HepG2 (cell line): ENCODE measurements around the gene VWA1. TPM values are rescaled to one million over a fixed set of nuclear protein-coding genes. Genes with fewer than 3 reads are reported as not detected.

Experiments
- ASH2L ChIP-seq: fragments of 300-600, 200-600 bp; sonication (generic); IDR thresholded peaks from 2 replicates; pipeline ENCODE4 v1.7.0; 2017; ENCODE audit warnings: low read depth, mild to moderate bottlenecking, moderate library complexity, mixed read lengths, low read length; ENCODE audit not compliant: insufficient read length
- DPF2 ChIP-seq: sonication (generic); formaldehyde crosslinking; IDR thresholded peaks from 2 replicates; pipeline ENCODE4 v1.4.0; 2020; ENCODE audit warnings: mild to moderate bottlenecking, low read depth, missing genetic modification reagents, borderline replicate concordance
- EP300 ChIP-seq, 3 experiments: sonication (generic) in 1 of 3; formaldehyde crosslinking in 1 of 3; IDR thresholded peaks; 2 replicates each; pipeline versions ENCODE4 v1.5.1 to v1.6.1; 2011 to 2020; ENCODE audit warnings: low read depth in 2 of 3, low read length in 2 of 3, borderline replicate concordance in 1 of 3, improper control_type of control experiment in 1 of 3, mild to moderate bottlenecking in 1 of 3, missing genetic modification reagents in 1 of 3, moderate library complexity in 1 of 3
- JARID2 ChIP-seq: sonication (generic); formaldehyde crosslinking; IDR thresholded peaks from 2 replicates; pipeline ENCODE4 v1.8.1; 2023; ENCODE audit warnings: missing genetic modification reagents, inconsistent platforms; ENCODE audit not compliant: insufficient replicate concordance
- KDM1A ChIP-seq: IDR thresholded peaks from 2 replicates; pipeline ENCODE4 v1.6.1; 2016; ENCODE audit warnings: missing compliant biosample characterization
- MATR3 ChIP-seq: sonication (generic); formaldehyde crosslinking; IDR thresholded peaks from 2 replicates; pipeline ENCODE4 v1.4.0; 2020; ENCODE audit warnings: missing genetic modification reagents
- NCOA1 ChIP-seq: sonication (generic); formaldehyde crosslinking; IDR thresholded peaks from 2 replicates; pipeline ENCODE4 v1.9.0; 2021; ENCODE audit warnings: missing genetic modification reagents
- POLR2G ChIP-seq: fragments of 200-400 bp; formaldehyde crosslinking; IDR thresholded peaks from 2 replicates; pipeline ENCODE4 v1.6.1; 2018; ENCODE audit warnings: mild to moderate bottlenecking, low read depth, low read length, moderate library complexity
- RBM22 ChIP-seq: fragments of 200-400 bp; formaldehyde crosslinking; optimal IDR thresholded peaks from 2 replicates; pipeline ENCODE3; 2017; ENCODE audit warnings: mild to moderate bottlenecking, low read length, moderate library complexity
- TAF1 ChIP-seq: sonication (generic); formaldehyde crosslinking; IDR thresholded peaks from 2 replicates; pipeline ENCODE4 v1.4.0; 2020; ENCODE audit warnings: missing genetic modification reagents
- ZBTB7A ChIP-seq: sonication (generic); formaldehyde crosslinking; IDR thresholded peaks from 2 replicates; pipeline ENCODE4 v1.8.0; 2022; ENCODE audit warnings: mild to moderate bottlenecking, missing genetic modification reagents
- ZNF761 ChIP-seq: sonication (generic); formaldehyde crosslinking; conservative IDR thresholded peaks from 2 replicates; pipeline ENCODE4 v1.4.0; 2020; ENCODE audit warnings: mild to moderate bottlenecking, missing genetic modification reagents
- polyA plus RNA-seq, 8 experiments: library from polyadenylated mRNA; depleted of rRNA in 3 of 8; stranded (reverse) in 7 of 8; unstranded in 1 of 8; fragments of >200 nt; fragmentation: Illumina TruSeq in 4 of 8; extraction: Trizol in 4 of 8; gene quantifications; 2 replicates each; pipeline versions ENCODE4 v1.2.1 to v1.2.3, GENCODE V29; 2011 to 2016; ENCODE audit warnings: low read depth in 4 of 8, missing spikeins in 1 of 8, mixed read lengths in 1 of 8; ENCODE audit not compliant: insufficient read depth in 1 of 8
- total RNA-seq, 5 experiments: library from RNA; depleted of rRNA; stranded (reverse); fragments of >200 nt; fragmentation: Illumina TruSeq; extraction: Trizol; gene quantifications; 2 replicates each; pipeline ENCODE4 v1.2.3, GENCODE V29; 2016; ENCODE audit warnings: low read depth in 1 of 5
- TF ChIP-seq, protein P1 (sequence below): sonication (generic); formaldehyde crosslinking; IDR thresholded peaks from 2 replicates; pipeline ENCODE4 v1.4.0; 2020; ENCODE audit warnings: missing genetic modification reagents, mild to moderate bottlenecking, borderline replicate concordance
- TF ChIP-seq, protein P2 (sequence below): sonication (generic); formaldehyde crosslinking; IDR thresholded peaks from 2 replicates; pipeline ENCODE4 v1.8.1; 2023; ENCODE audit warnings: mild to moderate bottlenecking, missing genetic modification reagents
- TF ChIP-seq, protein P3 (sequence below), 2 experiments: sonication (generic) in 1 of 2; formaldehyde crosslinking in 1 of 2; IDR thresholded peaks; 2 replicates each; pipeline versions ENCODE4 v1.4.0 to v1.6.1; 2018 to 2020; ENCODE audit warnings: missing genetic modification reagents in 2 of 2, borderline replicate concordance in 1 of 2, low read depth in 1 of 2, mild to moderate bottlenecking in 1 of 2, missing biosample characterization in 1 of 2
- TF ChIP-seq, protein P4 (sequence below): sonication (generic); formaldehyde crosslinking; IDR thresholded peaks from 2 replicates; pipeline ENCODE4 v1.4.0; 2020; ENCODE audit warnings: mild to moderate bottlenecking, low read depth, missing genetic modification reagents

The VWA1 gene
- total and polyA plus RNA-seq, 2 of the 13 experiments (the other 11 are each of a cell fraction or from before 2014, with no cell fraction given): 40.9 to 57.5 TPM

DNA sequence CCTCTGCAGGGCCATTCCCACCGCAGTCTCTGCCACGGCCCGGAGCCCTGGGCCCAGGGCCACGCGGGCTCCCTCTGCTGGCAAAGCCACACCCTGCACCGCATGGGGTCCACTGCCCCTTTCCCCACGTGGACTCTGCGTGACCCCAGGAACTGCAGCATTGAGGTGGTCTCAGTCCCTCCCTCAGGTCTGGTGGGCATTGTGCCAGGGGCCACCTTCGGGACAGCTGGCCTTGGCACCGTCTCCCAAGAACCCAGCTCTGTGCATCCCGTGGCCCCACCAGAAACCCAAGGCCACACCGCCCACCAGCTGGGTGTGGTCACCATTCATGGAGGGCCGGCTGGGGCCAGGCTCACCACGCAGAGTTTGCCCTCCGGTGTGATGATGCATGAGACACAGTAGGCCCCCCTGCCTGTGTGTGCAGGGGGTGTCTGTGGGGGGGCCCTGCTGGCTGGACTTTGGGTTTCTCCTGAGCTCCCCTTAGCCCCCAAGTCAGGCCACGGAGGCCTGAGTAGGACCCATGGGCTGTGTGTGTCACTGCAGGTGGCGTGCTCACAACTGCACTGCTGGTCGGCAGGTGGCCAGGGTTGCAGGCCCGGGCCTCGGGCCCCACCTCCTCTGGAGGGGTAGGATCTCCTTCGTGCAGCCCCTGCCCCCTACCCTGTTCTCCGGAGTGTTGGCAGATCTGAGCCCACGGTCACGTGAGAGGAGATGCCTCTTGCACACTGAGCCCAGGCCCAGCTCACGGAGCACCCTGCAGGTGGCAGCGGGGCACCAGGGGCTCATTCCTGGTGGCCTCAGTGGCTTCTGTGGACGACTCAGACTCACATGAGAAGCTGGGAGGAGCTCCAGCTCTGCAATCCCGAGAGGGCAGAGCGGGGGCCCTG is 5.8 kb downstream of the VWA1 start (continued):
- TF ChIP-seq, protein P1, sequence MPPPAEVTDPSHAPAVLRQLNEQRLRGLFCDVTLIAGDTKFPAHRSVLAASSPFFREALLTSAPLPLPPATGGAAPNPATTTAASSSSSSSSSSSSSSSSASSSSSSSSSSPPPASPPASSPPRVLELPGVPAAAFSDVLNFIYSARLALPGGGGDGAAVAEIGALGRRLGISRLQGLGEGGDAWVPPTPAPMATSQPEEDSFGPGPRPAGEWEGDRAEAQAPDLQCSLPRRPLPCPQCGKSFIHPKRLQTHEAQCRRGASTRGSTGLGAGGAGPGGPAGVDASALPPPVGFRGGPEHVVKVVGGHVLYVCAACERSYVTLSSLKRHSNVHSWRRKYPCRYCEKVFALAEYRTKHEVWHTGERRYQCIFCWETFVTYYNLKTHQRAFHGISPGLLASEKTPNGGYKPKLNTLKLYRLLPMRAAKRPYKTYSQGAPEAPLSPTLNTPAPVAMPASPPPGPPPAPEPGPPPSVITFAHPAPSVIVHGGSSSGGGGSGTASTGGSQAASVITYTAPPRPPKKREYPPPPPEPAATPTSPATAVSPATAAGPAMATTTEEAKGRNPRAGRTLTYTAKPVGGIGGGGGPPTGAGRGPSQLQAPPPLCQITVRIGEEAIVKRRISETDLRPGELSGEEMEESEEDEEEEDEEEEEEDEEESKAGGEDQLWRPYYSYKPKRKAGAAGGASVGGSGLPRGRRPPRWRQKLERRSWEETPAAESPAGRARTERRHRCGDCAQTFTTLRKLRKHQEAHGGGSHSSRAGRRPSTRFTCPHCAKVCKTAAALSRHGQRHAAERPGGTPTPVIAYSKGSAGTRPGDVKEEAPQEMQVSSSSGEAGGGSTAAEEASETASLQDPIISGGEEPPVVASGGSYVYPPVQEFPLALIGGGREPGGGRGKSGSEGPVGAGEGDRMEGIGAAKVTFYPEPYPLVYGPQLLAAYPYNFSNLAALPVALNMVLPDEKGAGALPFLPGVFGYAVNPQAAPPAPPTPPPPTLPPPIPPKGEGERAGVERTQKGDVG (CRISPR knock-in tag): peak; percentile 94; the same call in 1 of the 2 replicates
- TF ChIP-seq DPF2: 0 out of 2 replicates have a peak, but pooled peaks have one; percentile 10
- TF ChIP-seq JARID2 (CRISPR knock-in tag): no peak
- no peak for TF ChIP-seq KDM1A
- TF ChIP-seq, protein P2, sequence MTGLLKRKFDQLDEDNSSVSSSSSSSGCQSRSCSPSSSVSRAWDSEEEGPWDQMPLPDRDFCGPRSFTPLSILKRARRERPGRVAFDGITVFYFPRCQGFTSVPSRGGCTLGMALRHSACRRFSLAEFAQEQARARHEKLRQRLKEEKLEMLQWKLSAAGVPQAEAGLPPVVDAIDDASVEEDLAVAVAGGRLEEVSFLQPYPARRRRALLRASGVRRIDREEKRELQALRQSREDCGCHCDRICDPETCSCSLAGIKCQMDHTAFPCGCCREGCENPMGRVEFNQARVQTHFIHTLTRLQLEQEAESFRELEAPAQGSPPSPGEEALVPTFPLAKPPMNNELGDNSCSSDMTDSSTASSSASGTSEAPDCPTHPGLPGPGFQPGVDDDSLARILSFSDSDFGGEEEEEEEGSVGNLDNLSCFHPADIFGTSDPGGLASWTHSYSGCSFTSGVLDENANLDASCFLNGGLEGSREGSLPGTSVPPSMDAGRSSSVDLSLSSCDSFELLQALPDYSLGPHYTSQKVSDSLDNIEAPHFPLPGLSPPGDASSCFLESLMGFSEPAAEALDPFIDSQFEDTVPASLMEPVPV (CRISPR knock-in tag): peak; percentile 52; the same call in 1 of the 2 replicates
- TF ChIP-seq ZNF761 (CRISPR knock-in tag): peak; percentile 53; the same call in 1 of the 2 replicates
- peak; percentile 24 for TF ChIP-seq ASH2L
- TF ChIP-seq TAF1 (CRISPR knock-in tag): no peak
- no peak for TF ChIP-seq EP300 (IDR thresholded peaks at IDR 0.05; ENCODE audit: low read depth in 2 of 2, low read length in 2 of 2)
- TF ChIP-seq EP300 (CRISPR knock-in tag; IDR thresholded peaks at IDR 0.05; ENCODE audit: borderline replicate concordance): no peak; the same call in 1 of the 2 replicates
- peak; percentile 69 for TF ChIP-seq RBM22
- no peak for TF ChIP-seq MATR3 (CRISPR knock-in tag)
- TF ChIP-seq POLR2G: 0 out of 2 replicates have a peak, but pooled peaks have one; percentile 17
- TF ChIP-seq ZBTB7A: peak; percentile 86
- TF ChIP-seq, protein P3, sequence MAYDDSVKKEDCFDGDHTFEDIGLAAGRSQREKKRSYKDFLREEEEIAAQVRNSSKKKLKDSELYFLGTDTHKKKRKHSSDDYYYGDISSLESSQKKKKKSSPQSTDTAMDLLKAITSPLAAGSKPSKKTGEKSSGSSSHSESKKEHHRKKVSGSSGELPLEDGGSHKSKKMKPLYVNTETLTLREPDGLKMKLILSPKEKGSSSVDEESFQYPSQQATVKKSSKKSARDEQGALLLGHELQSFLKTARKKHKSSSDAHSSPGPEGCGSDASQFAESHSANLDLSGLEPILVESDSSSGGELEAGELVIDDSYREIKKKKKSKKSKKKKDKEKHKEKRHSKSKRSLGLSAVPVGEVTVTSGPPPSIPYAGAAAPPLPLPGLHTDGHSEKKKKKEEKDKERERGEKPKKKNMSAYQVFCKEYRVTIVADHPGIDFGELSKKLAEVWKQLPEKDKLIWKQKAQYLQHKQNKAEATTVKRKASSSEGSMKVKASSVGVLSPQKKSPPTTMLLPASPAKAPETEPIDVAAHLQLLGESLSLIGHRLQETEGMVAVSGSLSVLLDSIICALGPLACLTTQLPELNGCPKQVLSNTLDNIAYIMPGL (CRISPR knock-in tag; IDR thresholded peaks at IDR 0.05; ENCODE audit: borderline replicate concordance in 1 of 2, low read depth in 1 of 2): peak; percentile 83 to 88
- TF ChIP-seq NCOA1: peak; percentile 42; the same call in 1 of the 2 replicates
- TF ChIP-seq, protein P4, sequence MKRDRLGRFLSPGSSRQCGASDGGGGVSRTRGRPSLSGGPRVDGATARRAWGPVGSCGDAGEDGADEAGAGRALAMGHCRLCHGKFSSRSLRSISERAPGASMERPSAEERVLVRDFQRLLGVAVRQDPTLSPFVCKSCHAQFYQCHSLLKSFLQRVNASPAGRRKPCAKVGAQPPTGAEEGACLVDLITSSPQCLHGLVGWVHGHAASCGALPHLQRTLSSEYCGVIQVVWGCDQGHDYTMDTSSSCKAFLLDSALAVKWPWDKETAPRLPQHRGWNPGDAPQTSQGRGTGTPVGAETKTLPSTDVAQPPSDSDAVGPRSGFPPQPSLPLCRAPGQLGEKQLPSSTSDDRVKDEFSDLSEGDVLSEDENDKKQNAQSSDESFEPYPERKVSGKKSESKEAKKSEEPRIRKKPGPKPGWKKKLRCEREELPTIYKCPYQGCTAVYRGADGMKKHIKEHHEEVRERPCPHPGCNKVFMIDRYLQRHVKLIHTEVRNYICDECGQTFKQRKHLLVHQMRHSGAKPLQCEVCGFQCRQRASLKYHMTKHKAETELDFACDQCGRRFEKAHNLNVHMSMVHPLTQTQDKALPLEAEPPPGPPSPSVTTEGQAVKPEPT (CRISPR knock-in tag): peak; percentile 70; the same call in 1 of the 2 replicates
